ENCODE data around the gene HYDIN.
"Not testable (repeated sequence)": the region's sequence is repeated elsewhere in the genome, so short reads cannot be mapped to it uniquely, and the experiment has no call there.

HYDIN gene

GRCh38 chr16:71218306-71218963 is 12.1 kb downstream of the HYDIN start:
- DNase-seq = no peak

DNA sequence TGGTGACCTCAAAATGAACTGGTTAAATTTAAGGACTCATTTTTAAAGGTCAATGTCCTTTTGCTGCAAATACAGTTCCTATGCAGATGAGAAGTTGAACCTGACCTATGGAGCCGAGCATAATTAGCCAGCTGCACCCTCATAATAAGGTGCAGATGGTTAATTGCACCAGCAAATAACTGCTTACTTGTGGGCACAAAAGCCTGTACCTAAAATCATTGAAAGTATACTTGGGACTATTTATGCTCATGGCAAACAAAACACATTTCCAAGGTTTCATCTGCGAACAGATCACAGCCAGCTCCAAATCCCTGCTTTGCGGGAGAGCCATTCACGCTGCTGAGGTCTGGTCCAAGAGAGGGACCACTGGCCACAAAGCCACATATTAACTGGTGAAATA is 13.0 kb downstream of the HYDIN start:
- no peak for DNase-seq

DNA sequence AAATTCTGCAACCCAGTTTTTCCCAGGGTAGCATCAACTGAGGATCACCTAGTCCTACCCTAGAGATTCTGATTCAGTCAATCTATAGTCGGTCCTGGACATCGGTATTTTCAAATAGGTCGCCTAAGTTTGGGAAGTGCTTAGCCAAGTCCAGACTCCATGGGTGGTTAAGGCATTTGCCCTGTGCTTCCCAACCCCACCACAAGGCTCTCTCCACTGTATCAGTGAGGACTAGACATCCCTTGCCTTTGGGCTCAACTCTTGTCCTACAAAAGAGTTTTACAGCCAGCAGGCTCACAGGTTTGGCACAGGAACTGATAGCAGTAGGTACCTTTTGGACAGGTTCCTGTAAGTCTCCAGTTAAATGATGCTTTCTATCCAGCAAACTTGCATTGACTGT is 13.8 kb downstream of the HYDIN start:
- no peak for DNase-seq

GRCh38 chr16:71214746-71215381 is 15.7 kb downstream of the HYDIN start:
- DNase-seq = no peak

GRCh38 chr16:71205482-71206131 is 24.9 kb downstream of the HYDIN start:
- no peak for DNase-seq

DNA sequence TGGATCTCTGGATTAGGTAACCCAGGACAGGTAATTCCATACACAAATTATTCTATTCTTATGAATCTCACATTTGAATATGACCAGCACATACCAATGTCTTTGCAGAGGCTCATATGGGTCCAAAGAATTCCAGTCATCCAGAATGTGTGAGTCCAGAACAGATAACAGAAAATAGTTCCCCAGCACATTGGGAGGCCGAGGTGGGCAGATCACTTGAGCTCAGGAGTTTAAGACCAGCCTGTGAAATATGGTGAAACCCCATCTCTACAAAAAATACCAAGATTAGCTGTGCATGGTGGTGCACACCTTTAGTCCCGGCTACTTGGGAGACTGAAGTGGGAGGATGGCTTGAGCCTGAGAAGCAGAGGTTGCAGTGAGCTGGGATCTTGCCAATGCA is 26.9 kb downstream of the HYDIN start:
- no peak for DNase-seq

DNA sequence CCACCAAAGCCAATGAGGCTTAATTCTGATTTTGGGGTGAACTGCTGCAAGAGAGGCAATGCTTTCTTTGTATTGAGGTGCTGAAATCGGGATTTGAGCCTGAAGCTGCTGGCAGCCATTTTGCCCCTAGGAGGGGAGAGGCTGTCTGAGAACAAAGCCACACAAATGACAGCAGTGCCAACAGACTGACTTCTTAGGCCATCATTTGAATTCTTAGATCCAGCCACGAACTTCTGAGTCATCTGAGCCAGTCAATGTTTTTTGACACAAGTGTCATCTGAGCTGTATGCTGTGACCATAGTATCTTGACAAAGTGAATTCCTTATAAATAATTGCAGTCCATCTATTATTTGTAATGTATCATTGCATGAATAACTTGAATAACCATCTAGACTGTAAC is 29.0 kb downstream of the HYDIN start:
- DNase-seq = no peak

DNA sequence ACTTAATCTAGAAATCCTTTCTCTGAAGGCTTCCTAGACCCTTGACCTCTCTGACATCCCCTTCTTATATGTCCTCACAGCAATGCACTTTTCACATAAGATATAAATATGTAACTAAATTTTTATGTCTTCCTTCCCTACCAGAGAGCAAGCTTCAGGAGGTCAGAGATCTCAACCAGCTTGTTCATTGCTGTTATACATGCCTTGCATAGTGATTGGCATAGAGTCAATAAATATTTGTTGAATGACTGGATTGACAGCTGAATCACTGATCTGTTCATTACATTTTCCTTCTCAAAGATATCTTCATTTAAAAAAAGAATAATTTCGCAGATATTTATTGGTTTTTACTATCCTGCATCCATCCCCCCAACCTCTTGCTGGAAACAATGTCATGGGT is 29.5 kb downstream of the HYDIN start:
- DNase-seq = no peak

GRCh38 chr16:71198408-71198807 is 32.1 kb downstream of the HYDIN start:
- no peak for DNase-seq

GRCh38 chr16:71192387-71192786 is 38.1 kb downstream of the HYDIN start:
- DNase-seq = no peak

GRCh38 chr16:71188956-71189712 is 41.4 kb downstream of the HYDIN start:
- DNase-seq = no peak

DNA sequence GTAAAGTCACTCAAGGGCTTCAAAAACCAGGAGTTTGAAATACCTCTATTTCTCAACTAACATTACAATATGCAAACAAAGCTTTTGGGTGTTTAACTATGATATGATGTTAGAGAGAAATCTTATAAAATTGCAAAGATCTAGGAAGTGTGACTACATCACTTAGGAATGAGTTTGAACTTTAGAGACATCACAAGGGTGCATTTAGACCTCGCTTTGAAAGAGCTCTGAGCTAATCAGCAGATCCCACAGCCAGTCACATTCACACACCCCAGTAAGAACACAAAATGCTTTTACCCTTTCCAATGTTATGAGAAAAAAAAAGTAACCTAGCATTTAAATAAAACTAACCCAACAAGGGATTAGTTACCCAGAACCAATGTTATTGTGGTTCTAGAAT is 45.2 kb downstream of the HYDIN start:
- DNase-seq = no peak

DNA sequence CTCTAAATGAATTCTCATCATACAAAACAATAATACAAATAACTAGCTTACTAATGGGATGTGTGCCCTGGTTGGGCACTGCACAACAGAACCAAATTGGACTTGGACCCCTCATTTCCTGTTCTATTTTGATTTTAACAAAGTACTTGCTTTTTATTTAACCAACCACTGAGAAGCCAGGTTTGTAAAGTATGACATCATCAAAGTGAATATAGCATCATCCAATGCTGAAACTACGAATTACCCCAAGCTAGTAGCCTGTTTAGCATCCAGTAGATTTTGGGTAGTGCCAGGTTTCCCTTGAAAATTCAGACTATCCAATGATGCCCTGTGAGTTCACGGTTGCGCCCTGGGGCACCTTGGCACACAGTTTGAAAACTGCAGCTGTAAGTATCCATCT is 51.0 kb downstream of the HYDIN start:
- DNase-seq = no peak

- DNase-seq = no peak
Observed at GRCh38 chr16:71172481-71173207, 57.9 kb downstream of the HYDIN start.

DNA sequence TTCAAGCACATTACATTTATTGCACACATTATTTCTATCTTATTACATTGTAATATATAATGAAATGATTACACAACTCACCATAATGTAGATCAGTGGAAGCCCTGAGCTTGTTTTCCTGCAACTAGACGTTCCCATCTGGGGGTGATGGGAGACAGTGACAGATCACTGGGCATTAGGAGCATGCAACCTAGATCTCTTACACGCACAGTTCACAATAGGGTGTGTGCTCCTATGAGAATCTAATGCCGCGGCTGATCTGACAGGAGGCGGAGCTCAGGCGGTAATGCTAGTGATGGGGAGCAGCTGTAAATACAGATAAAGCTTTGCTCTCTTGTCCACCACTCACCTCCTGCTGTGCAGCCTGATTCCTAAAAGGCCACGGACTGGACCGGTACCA is 69.5 kb downstream of the HYDIN start:
- DNase-seq = not testable (repeated sequence)

- not testable (repeated sequence) for DNase-seq
Observed at GRCh38 chr16:71157278-71157677, 73.2 kb downstream of the HYDIN start.

DNA sequence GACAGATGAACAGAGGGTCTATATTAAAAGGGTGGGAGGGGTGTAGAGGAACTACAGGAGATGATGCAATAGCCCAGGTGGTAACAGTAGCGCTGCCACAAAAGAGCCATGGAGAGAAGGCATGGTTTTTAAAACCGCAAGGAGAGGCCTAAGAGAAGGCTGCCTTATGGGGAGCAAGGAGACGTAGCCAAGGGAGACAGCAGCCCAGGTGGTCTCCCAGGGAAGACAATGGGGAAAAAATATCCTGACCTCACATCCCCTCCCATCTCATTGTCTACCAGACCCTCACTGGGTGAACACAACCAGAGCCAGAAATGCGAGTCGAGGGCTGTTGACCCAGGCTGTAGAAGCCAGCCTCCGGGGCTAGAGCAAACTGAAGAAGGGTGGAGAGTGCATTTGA is 77.2 kb downstream of the HYDIN start:
- not testable (repeated sequence) for DNase-seq

DNA sequence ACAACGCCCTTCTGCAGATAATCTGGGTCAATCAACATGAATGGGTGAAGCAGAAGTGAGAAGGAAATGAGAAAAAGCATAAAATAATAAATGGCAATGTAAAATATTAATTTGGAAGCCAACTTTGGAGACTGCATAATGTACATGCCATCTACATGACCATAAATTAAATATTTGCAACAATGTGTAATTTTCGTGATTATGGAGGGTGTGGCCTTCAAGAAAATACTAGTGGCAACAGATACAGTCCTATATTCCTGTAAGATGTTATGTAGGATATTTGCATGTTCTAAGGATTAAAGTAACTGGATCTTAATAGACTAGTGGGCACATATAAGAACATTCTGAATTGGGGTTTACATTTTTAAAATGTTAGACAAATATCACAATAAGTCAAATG is 78.9 kb downstream of the HYDIN start:
- not testable (repeated sequence) for DNase-seq

- not testable (repeated sequence) for DNase-seq
Observed at GRCh38 chr16:71143246-71143645, 87.3 kb downstream of the HYDIN start.

- DNase-seq = not testable (repeated sequence)
Observed at GRCh38 chr16:71110565-71110964, 120.0 kb downstream of the HYDIN start.

DNA sequence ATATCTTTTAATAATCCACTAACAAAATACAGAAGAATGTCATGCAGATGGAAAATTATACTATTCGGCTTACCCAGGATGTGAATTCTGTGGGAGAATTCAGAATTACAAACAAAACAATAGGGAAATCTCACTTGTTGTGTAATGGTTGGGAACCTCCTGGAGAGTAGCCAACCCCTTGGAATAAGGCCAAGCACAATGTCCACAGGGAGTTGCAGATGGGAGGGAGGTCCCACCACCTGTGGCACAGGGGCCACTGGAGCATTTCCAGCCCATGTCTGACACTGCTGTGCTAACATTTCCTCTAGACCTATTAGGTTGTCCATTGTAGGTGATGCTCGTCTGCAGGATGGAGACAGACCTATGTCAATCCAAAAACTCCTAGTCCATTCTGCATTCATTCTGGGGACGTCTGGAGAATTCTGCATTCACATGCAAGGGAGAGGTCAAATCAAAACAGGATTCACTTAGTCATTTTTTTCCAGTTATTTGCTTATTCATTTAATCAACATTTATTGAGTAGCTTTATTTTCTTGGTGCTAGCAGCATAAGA is 120.8 kb downstream of the HYDIN start:
- DNase-seq = not testable (repeated sequence)

DNA sequence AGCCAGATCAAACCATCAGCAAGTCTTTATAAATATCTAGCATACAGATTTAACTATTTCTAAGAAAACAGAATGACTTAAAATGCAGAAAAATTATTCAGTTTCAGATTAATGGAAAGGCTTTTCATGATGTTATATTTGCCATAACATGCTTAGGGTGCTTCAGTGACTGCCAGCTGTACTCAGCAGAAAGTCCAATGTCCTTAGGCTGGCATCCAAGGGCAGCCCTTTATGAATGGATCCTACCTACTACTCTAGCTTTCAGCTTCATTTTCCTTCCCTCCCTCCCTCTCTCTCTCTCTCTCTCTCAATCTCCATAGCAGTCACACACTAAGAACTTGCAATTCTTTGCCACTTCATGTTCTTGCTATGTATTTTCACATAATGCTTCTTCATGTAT is 124.6 kb downstream of the HYDIN start:
- not testable (repeated sequence) for DNase-seq

GRCh38 chr16:71083573-71083972 is 146.9 kb downstream of the HYDIN start:
- DNase-seq = not testable (repeated sequence)

Data from islet precursor cell (in vitro differentiated cells).